SK-N-SH (cell line): ENCODE results near the gene RAD23B. TPM values are rescaled to one million over a fixed set of nuclear protein-coding genes. Genes with fewer than 3 reads are reported as not detected.
"Not testable (repeated sequence)": the region's sequence is repeated elsewhere in the genome, so short reads cannot be mapped to it uniquely, and the experiment has no call there.

Experiments
- CTCF ChIA-PET: fragments of 300-600, 350-600 bp; formaldehyde crosslinking; extraction: SDS; loops from one replicate; lab custom pipeline; 2021; lab: Yijun Ruan, JAX
- POLR2A ChIA-PET: fragments of 350-600 bp; sonication (Branson Sonifier 250); formaldehyde crosslinking; extraction: SDS; loops from one replicate; lab custom pipeline; 2020; ENCODE audit warnings: antibody characterized with exemption, inconsistent platforms; lab: Yijun Ruan, JAX
- DNase-seq: peaks from one replicate; pipeline ENCODE4 v3.0.0; 2012
- H2AFZ ChIP-seq: fragments of 200-600 bp; sonication (generic); 2 replicates; pipeline ENCODE4 v1.8.1; 2016; ENCODE audit warnings: antibody characterized with exemption, mild to moderate bottlenecking, low read depth
- H3F3A ChIP-seq: fragments of 200-600 bp; sonication (generic); replicated peaks from 2 replicates; pipeline ENCODE3; 2016; ENCODE audit warnings: antibody characterized with exemption, mild to moderate bottlenecking; ENCODE audit not compliant: insufficient read depth
- H3K27ac ChIP-seq, 2 experiments: fragments of 200-500 bp in 1 of 2; fragments of 200-600 bp in 1 of 2; sonication (Bioruptor generic) in 1 of 2; sonication (generic), shearing (Covaris generic) in 1 of 2; 2 replicates each; pipeline versions ENCODE4 v1.5.1 to v1.6.1; 2014 to 2016; ENCODE audit warnings: low read depth in 2 of 2, inconsistent platforms in 1 of 2, low read length in 1 of 2, mild to moderate bottlenecking in 1 of 2, mixed read lengths in 1 of 2
- H3K27me3 ChIP-seq: fragments of 200-600 bp; sonication (generic), shearing (Covaris generic); 2 replicates; pipeline ENCODE4 v1.6.1; 2016; ENCODE audit warnings: mixed run types; ENCODE audit not compliant: insufficient read depth
- H3K36me3 ChIP-seq, 2 experiments: fragments of 200-500 bp in 1 of 2; fragments of 200-600 bp in 1 of 2; sonication (Bioruptor generic) in 1 of 2; sonication (generic) in 1 of 2; replicated peaks in 1 of 2; 2 replicates each; pipeline versions ENCODE3 to v1.5.1; 2014 to 2016; ENCODE audit warnings: low read length in 1 of 2, mild to moderate bottlenecking in 1 of 2; ENCODE audit not compliant: insufficient read depth in 2 of 2, control insufficient read depth in 1 of 2
- H3K4me1 ChIP-seq, 2 experiments: fragments of 200-500 bp in 1 of 2; fragments of 200-600 bp in 1 of 2; sonication (Bioruptor generic) in 1 of 2; sonication (generic), shearing (Covaris generic) in 1 of 2; 2 replicates each; pipeline versions ENCODE4 v1.5.1 to v1.6.1; 2014 to 2016; ENCODE audit warnings: low read depth in 1 of 2, low read length in 1 of 2, mixed run types in 1 of 2; ENCODE audit not compliant: insufficient read depth in 2 of 2, control insufficient read depth in 1 of 2
- H3K4me2 ChIP-seq: fragments of 200-600 bp; sonication (generic), shearing (Covaris generic); 2 replicates; pipeline ENCODE4 v1.6.1; 2017; ENCODE audit warnings: mixed run types
- H3K4me3 ChIP-seq, 2 experiments: fragments of 200-500 bp in 1 of 2; fragments of 200-600 bp in 1 of 2; sonication (Bioruptor generic) in 1 of 2; sonication (generic), shearing (Covaris generic) in 1 of 2; 2 replicates each; pipeline versions ENCODE4 v1.5.1 to v1.8.1; 2014 to 2016; ENCODE audit warnings: low read depth in 2 of 2, inconsistent platforms in 1 of 2, low read length in 1 of 2, mild to moderate bottlenecking in 1 of 2, mixed read lengths in 1 of 2, moderate library complexity in 1 of 2
- H3K79me2 ChIP-seq: fragments of 200-600 bp; sonication (generic); 2 replicates; pipeline ENCODE4 v1.8.1; 2017; ENCODE audit warnings: mild to moderate bottlenecking; ENCODE audit not compliant: insufficient read depth
- H3K9ac ChIP-seq: fragments of 200-600 bp; sonication (generic); 2 replicates; pipeline ENCODE4 v1.6.1; 2017; ENCODE audit warnings: mixed run types
- H3K9me2 ChIP-seq: fragments of 200-600 bp; sonication (generic); 2 replicates; pipeline ENCODE4 v1.6.1; 2017; ENCODE audit warnings: mixed run types
- H3K9me3 ChIP-seq: fragments of 200-600 bp; sonication (generic); 2 replicates; pipeline ENCODE4 v1.6.1; 2017; ENCODE audit warnings: mixed run types, mild to moderate bottlenecking, moderate library complexity
- H4K20me1 ChIP-seq: fragments of 200-600 bp; sonication (generic); 2 replicates; pipeline ENCODE4 v1.6.1; 2017; ENCODE audit warnings: mild to moderate bottlenecking, mixed run types; ENCODE audit not compliant: insufficient read depth
- CHD2 ChIP-seq: fragments of 150-350 bp; IDR thresholded peaks from 2 replicates; pipeline ENCODE4 v1.6.1; 2018; ENCODE audit warnings: low read length; ENCODE audit not compliant: partially characterized antibody
- ELF1 ChIP-seq: IDR thresholded peaks from 2 replicates; pipeline ENCODE4 v1.4.0; 2012
- EZH2phosphoT487 ChIP-seq: fragments of 200-600 bp; sonication (generic); IDR thresholded peaks from 2 replicates; pipeline ENCODE4 v1.6.1; 2017; ENCODE audit warnings: low read depth, mixed run types, mild to moderate bottlenecking, antibody characterized with exemption, moderate library complexity, borderline replicate concordance
- FOXJ3 ChIP-seq: sonication (generic); formaldehyde crosslinking; IDR thresholded peaks from 2 replicates; pipeline ENCODE4 v1.5.1; 2020; ENCODE audit warnings: mild to moderate bottlenecking, missing genetic modification reagents
- FOXM1 ChIP-seq: IDR thresholded peaks from 2 replicates; pipeline ENCODE4 v1.4.0; 2012; ENCODE audit warnings: low read depth, mild to moderate bottlenecking
- GATA2 ChIP-seq: sonication (generic); formaldehyde crosslinking; IDR thresholded peaks from 2 replicates; pipeline ENCODE4 v1.5.0; 2020; ENCODE audit warnings: mild to moderate bottlenecking, missing genetic modification reagents
- MXI1 ChIP-seq: IDR thresholded peaks from 2 replicates; pipeline ENCODE4 v1.6.1; 2012; ENCODE audit warnings: mild to moderate bottlenecking, low read depth, low read length, improper control_type of control experiment
- NRF1 ChIP-seq: IDR thresholded peaks from 2 replicates; pipeline ENCODE4 v1.6.1; 2012; ENCODE audit warnings: low read depth, mild to moderate bottlenecking, low read length
- POLR2AphosphoS5 ChIP-seq: IDR thresholded peaks from 2 replicates; pipeline ENCODE4 v1.6.1; 2012; ENCODE audit warnings: low read depth, low read length
- RCOR1 ChIP-seq: fragments of 150-350 bp; IDR thresholded peaks from 2 replicates; pipeline ENCODE4 v1.6.1; 2017; ENCODE audit warnings: antibody characterized with exemption, low read length
- RXRA ChIP-seq: IDR thresholded peaks from 2 replicates; pipeline ENCODE4 v1.4.0; 2012; ENCODE audit warnings: low read depth, mild to moderate bottlenecking, borderline replicate concordance
- SIN3A ChIP-seq: IDR thresholded peaks from 2 replicates; pipeline ENCODE4 v1.6.1; 2012; ENCODE audit warnings: low read depth, mild to moderate bottlenecking, low read length, moderate library complexity, borderline replicate concordance
- TCF12 ChIP-seq: IDR thresholded peaks from 2 replicates; pipeline ENCODE4 v1.4.0; 2012
- TEAD4 ChIP-seq: IDR thresholded peaks from 2 replicates; pipeline ENCODE4 v1.4.0; 2012; ENCODE audit warnings: mild to moderate bottlenecking, borderline replicate concordance; ENCODE audit not compliant: insufficient read depth
- WGBS: methylation state at CpG from one replicate; pipeline ENCODE4 v1.1.6; 2017; ENCODE audit warnings: low lambda C conversion rate; 5-methylcytosine and 5-hydroxymethylcytosine counted together
- polyA plus RNA-seq, 3 experiments: library from polyadenylated mRNA; depleted of rRNA; stranded (reverse); fragments of >200 nt; gene quantifications; 2 replicates each; pipeline ENCODE4 v1.2.3, GENCODE V29; 2012
- TF ChIP-seq, protein P1 (sequence below): fragments of 200-600 bp; sonication (generic); IDR thresholded peaks from 2 replicates; pipeline ENCODE4 v1.6.1; 2017; ENCODE audit warnings: antibody characterized with exemption, mild to moderate bottlenecking, moderate library complexity
- TF ChIP-seq, protein P2 (sequence below): fragments of 150-350 bp; IDR thresholded peaks from 2 replicates; pipeline ENCODE4 v1.6.1; 2016; ENCODE audit warnings: mild to moderate bottlenecking, low read depth, low read length
- TF ChIP-seq, protein P3 (sequence below): fragments of 150-350 bp; IDR thresholded peaks from 2 replicates; pipeline ENCODE4 v1.6.1; 2017; ENCODE audit warnings: antibody characterized with exemption, low read length, low read depth, borderline replicate concordance
- TF ChIP-seq, protein P4 (sequence below): IDR thresholded peaks from 2 replicates; pipeline ENCODE4; 2012

RAD23B gene
- polyA plus RNA-seq, 1 of the 3 experiments (the other 2 are of a cell fraction) = 62.9 TPM

DNA sequence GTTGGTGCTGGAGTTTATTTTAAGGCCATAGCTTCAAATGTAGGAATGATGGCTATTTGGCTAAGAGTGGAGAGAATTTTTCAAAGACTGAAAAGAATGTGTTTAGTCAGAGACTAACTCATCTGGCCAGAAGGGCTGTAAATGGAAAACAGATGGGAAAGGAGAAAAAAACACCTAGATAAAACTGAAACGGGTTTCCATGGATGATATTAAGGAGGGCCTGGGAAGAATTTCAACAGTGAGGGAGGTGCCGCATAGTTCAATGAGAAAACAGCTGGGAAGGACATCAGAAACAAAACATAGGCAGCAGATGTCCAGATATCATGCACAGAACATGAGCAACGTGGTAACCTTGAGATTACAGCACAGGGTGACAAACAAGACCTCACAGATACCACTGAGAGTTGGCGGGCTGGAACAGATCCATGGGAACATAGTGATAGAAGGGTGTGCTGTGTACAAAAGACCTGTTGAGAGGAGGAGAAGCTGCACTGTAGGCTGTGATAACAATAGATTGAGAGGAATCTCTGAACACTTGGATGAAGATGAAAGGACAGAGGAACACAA, 31.2 kb upstream of the RAD23B start (continued):
- TF ChIP-seq GATA2 (CRISPR knock-in tag) = no peak
- no peak for TF ChIP-seq ELF1
- TF ChIP-seq EZH2phosphoT487 = no peak
- 0 out of 2 replicates have a peak, but pooled peaks have one; percentile 11 for TF ChIP-seq RCOR1
- TF ChIP-seq, protein P1, sequence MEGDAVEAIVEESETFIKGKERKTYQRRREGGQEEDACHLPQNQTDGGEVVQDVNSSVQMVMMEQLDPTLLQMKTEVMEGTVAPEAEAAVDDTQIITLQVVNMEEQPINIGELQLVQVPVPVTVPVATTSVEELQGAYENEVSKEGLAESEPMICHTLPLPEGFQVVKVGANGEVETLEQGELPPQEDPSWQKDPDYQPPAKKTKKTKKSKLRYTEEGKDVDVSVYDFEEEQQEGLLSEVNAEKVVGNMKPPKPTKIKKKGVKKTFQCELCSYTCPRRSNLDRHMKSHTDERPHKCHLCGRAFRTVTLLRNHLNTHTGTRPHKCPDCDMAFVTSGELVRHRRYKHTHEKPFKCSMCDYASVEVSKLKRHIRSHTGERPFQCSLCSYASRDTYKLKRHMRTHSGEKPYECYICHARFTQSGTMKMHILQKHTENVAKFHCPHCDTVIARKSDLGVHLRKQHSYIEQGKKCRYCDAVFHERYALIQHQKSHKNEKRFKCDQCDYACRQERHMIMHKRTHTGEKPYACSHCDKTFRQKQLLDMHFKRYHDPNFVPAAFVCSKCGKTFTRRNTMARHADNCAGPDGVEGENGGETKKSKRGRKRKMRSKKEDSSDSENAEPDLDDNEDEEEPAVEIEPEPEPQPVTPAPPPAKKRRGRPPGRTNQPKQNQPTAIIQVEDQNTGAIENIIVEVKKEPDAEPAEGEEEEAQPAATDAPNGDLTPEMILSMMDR = no peak
- TF ChIP-seq, protein P2, sequence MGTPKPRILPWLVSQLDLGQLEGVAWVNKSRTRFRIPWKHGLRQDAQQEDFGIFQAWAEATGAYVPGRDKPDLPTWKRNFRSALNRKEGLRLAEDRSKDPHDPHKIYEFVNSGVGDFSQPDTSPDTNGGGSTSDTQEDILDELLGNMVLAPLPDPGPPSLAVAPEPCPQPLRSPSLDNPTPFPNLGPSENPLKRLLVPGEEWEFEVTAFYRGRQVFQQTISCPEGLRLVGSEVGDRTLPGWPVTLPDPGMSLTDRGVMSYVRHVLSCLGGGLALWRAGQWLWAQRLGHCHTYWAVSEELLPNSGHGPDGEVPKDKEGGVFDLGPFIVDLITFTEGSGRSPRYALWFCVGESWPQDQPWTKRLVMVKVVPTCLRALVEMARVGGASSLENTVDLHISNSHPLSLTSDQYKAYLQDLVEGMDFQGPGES = no peak
- no peak for TF ChIP-seq MXI1
- no peak for TF ChIP-seq FOXJ3 (CRISPR knock-in tag)
- TF ChIP-seq, protein P3, sequence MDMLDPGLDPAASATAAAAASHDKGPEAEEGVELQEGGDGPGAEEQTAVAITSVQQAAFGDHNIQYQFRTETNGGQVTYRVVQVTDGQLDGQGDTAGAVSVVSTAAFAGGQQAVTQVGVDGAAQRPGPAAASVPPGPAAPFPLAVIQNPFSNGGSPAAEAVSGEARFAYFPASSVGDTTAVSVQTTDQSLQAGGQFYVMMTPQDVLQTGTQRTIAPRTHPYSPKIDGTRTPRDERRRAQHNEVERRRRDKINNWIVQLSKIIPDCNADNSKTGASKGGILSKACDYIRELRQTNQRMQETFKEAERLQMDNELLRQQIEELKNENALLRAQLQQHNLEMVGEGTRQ = no peak
- TF ChIP-seq NRF1 = no peak

DNA sequence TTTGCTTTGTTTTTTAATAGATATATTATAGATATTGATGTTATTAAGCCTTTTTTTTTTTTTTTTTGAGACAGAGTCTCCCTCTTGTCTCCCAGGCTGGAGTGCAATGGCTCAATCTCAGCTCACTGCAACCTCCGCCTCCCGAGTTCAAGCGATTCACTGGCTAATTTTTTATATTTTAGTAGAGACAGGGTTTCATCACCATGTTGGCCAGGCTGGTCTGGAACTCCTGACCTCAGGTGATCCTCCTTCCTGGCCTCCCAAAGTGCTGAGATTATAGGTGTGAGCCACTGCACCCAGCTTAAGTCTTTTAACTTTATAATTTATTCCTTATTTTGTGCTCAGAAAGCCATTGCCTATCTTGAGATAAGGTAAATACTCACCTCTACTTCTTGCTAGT, 24.2 kb upstream of the RAD23B start:
- no peak overlapping the region for H3K9ac ChIP-seq
- 98% methylated on average over 3 of the region's 3 CpGs for WGBS
- H3K27ac ChIP-seq = no peak overlapping the region
- no peak overlapping the region for H3K4me2 ChIP-seq
- ChIA-PET CTCF (no interaction called here), POLR2A (no interaction called here)
- H3K9me2 ChIP-seq = no peaks in the 10 kb centered on the region
- no peak overlapping the region for H2AFZ ChIP-seq
- no peak overlapping the region for H3K4me3 ChIP-seq
- H3K79me2 ChIP-seq = no peaks in the 10 kb centered on the region
- H3K9me3 ChIP-seq = no peaks in the 10 kb centered on the region
- no peaks in the 10 kb centered on the region for H4K20me1 ChIP-seq
- no peak for DNase-seq
- TF ChIP-seq GATA2 (CRISPR knock-in tag) (no peak), TCF12 (no peak), SIN3A (no peak), CHD2 (no peak), POLR2AphosphoS5 (no peak), FOXM1 (no peak), MXI1 (no peak), RXRA (no peak), RCOR1 (no peak), TEAD4 (no peak)
- TF ChIP-seq, protein P4, sequence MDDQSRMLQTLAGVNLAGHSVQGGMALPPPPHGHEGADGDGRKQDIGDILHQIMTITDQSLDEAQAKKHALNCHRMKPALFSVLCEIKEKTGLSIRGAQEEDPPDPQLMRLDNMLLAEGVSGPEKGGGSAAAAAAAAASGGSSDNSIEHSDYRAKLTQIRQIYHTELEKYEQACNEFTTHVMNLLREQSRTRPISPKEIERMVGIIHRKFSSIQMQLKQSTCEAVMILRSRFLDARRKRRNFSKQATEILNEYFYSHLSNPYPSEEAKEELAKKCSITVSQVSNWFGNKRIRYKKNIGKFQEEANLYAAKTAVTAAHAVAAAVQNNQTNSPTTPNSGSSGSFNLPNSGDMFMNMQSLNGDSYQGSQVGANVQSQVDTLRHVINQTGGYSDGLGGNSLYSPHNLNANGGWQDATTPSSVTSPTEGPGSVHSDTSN = no peak
- TF ChIP-seq, protein P3 = no peak
- H3F3A ChIP-seq = peaks cover 3% of the 10 kb centered on the region
- no peaks in the 10 kb centered on the region for H3K36me3 ChIP-seq
- no peaks in the 10 kb centered on the region for H3K27me3 ChIP-seq
- no peaks in the 10 kb centered on the region for H3K4me1 ChIP-seq

DNA sequence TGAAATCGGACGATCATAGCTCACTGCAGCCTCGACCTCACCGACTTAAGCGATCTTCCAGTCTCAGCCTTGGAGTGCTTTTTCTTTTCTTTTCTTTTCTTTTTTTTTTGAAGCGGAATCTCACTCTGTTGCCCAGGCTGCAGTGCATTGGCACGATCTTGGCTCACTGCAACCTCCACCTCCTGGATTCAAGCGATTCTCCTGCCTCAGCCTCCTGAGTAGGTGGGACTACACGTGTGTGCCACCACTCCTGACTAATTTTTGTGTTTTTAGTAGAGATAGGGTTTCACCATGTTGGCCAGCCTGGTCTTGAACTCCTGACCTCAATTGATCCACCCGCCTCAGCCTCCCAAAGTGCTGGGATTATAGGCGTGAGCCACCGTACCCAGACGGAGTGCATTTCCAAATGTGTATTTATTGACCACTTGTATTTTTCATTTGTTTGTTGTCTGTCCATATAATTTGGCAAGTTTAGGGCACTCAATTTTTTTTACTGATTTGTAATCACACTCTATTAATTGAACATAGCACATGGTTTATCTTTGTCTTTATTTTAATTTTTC, 23.2 kb upstream of the RAD23B start:
- H3K27me3 ChIP-seq, DNase-seq, H3K4me3 ChIP-seq, H3K9me3 ChIP-seq, POLR2A ChIA-PET, H3F3A ChIP-seq, H3K4me2 ChIP-seq, H3K9ac ChIP-seq, H3K9me2 ChIP-seq, H3K27ac ChIP-seq, H3K4me1 ChIP-seq, H2AFZ ChIP-seq, H3K79me2 ChIP-seq, H3K36me3 ChIP-seq, H4K20me1 ChIP-seq: not testable (repeated sequence)
- CTCF ChIA-PET = interaction anchor here (1.5 kb wide), 1 partner anchor 88 kb away, joined by 8 read pairs; no protein-coding TSS in a partner anchor
- WGBS = 93% methylated on average over 13 of the region's 13 CpGs
